Measurements from ENCODE around the gene JADE2.
A peak's percentile ranks its signal among the peaks of the same experiment; 100 is the strongest.

The JADE2 gene

DNA sequence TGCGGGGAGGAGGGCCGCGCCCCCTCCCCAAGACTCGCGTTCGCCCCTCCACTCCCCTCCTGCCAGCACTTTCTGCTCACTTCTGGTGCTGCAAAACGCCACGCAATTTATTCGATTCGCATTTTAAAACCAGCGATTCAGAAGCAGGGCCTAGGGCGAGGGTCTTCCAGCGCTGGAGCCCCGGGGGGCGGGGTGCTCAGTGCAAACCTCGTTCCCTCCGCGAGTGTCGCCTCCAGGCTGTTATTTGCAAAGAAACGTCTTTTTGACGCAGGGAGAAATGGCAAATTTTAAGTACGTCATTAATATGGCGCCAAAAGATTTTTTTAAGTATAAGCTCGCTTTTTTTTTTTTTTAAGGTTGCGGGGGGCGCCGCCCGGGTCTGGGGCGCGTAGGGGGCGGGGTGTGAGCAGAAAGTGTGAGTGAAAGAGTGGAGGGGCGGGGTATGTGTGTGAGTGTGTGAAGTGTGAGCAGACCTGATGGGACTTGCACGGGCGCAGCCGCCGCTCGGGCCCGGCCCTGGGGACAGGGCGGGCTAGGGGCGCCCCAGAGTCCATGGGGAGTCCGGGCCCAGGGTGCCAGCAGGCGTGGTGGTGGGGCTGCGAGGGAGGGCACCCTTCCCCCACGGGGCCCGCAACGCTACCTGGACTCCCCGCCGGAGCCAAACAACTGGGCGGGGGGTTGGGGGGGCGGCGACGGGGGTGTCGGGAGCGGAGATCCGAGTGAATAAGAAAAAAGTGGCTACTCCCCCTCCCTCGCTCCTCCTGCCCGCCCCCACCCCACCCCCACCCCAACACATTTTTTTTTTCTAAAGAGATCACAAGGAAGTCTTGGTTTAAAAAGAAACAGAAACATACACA lies at the start of gene JADE2:
Gene JADE2 (plus strand): TSS at position 845 of the 857 bp plus-strand sequence. CDS start 10,188 bp downstream, outside the sequence.
- no peak for DNase-seq (ENCODE audit: low read depth)
- TF ChIP-seq, protein P1, sequence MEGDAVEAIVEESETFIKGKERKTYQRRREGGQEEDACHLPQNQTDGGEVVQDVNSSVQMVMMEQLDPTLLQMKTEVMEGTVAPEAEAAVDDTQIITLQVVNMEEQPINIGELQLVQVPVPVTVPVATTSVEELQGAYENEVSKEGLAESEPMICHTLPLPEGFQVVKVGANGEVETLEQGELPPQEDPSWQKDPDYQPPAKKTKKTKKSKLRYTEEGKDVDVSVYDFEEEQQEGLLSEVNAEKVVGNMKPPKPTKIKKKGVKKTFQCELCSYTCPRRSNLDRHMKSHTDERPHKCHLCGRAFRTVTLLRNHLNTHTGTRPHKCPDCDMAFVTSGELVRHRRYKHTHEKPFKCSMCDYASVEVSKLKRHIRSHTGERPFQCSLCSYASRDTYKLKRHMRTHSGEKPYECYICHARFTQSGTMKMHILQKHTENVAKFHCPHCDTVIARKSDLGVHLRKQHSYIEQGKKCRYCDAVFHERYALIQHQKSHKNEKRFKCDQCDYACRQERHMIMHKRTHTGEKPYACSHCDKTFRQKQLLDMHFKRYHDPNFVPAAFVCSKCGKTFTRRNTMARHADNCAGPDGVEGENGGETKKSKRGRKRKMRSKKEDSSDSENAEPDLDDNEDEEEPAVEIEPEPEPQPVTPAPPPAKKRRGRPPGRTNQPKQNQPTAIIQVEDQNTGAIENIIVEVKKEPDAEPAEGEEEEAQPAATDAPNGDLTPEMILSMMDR (IDR thresholded peaks at IDR 0.05; ENCODE audit: low read depth, low read length, missing control alignments), result no peak

DNA sequence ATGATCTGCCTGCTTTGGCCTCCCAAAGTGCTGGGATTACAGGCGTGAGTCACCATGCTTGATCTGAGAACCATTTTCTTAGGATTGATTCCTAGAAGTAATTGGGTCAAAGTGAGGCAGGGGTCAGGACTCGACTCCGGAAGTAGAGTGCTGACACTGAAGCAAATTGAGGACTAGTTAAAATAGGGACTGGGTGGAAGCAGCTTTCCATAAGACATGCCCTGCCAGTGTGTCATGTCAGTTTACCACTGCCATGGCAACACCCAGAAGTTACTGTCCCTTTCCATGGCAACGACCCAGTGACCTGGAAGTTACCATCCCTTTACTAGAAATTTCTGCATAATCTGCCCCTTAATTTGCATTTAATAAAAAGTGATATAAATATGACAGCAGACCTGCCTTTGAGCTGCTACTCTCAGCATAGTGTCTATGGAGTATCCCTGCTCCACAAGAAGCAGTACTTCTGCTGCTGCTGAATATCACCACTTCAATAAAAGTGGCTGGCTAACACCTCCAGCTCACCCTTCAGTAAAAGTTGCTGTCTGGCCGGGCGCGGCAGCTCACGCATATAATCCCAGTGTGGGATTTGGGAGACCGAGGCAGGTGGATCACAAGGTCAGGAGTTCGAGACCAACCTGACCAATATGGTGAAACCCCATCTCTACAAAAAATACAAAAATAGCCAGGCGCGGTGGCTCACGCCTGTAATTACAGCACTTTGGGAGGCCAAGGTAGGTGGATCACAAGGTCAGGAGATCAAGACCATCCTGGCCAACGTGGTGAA lies 47.8 kb upstream of the JADE2 start:
- TF ChIP-seq, protein P1 (IDR thresholded peaks at IDR 0.05; ENCODE audit: low read depth, low read length, missing control alignments), result no peak
- H3K4me3 ChIP-seq (ENCODE audit: low read depth, low read length), result no peak overlapping the region
- no peak for DNase-seq (ENCODE audit: low read depth)

More for the DNA sequence above, at the start of gene JADE2:
- peak within 1 kb of the TSS; percentile 90 for H3K4me3 ChIP-seq (ENCODE audit: low read depth, low read length)

DNA sequence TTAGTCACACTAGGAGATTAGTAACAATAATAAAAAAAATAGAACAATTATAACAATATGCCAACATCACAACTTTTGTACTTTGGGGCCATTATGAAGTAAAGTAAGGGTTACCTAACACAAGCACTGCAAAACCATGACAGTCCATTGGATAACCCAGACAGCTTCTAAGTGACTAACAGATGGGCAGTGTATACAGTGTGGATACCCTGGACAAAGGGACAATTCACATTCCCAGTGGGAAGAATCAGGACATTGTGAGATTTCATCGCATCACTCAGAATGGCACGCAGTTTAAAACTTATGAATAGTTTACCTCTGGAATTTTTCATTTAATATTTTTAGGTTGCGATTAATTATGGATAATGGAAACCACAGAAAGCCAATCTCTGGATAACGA lies 45.6 kb upstream of the JADE2 start:
- H3K4me3 ChIP-seq (ENCODE audit: low read depth, low read length), result no peak overlapping the region
- no peak for DNase-seq (ENCODE audit: low read depth)
- TF ChIP-seq, protein P1 (IDR thresholded peaks at IDR 0.05; ENCODE audit: low read depth, low read length, missing control alignments), result no peak

DNA sequence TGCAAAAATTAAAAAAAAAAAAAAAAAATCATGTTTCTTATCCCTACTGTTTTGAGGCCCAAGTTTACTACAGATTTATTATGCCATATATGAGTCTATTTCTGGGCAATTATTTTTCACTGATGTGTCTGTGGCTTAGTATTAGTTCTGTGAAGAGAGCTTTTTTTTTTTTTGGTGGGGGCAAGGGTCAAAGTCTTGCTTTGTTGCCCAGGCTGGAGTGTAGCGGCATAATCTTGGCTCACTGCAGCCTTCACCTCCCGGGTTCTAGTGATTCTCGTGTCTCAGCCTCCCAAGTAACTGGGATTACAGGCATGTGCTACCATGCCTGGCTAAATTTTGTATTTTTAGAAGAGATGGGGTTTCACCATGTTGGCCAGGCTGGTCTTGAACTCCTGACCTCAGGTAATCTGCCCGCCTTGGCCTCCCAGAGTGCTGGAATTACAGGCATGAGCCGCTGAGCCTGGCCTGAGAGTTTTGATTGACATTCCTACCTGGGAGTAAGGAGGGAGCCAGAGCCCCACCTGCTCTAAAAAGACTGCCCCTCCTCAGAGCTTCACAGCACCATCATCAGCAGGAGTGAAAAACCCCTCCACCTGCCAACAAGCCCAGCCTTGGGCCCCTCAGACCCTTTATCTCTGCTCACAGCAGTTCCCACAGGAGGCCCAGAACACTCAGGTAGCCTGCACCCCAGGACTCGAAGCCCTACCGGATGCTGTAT lies 36.1 kb upstream of the JADE2 start:
- no peak overlapping the region for H3K4me3 ChIP-seq (ENCODE audit: low read depth, low read length)
- TF ChIP-seq, protein P1 (IDR thresholded peaks at IDR 0.05; ENCODE audit: low read depth, low read length, missing control alignments), result no peak
- DNase-seq (ENCODE audit: low read depth), result no peak

DNA sequence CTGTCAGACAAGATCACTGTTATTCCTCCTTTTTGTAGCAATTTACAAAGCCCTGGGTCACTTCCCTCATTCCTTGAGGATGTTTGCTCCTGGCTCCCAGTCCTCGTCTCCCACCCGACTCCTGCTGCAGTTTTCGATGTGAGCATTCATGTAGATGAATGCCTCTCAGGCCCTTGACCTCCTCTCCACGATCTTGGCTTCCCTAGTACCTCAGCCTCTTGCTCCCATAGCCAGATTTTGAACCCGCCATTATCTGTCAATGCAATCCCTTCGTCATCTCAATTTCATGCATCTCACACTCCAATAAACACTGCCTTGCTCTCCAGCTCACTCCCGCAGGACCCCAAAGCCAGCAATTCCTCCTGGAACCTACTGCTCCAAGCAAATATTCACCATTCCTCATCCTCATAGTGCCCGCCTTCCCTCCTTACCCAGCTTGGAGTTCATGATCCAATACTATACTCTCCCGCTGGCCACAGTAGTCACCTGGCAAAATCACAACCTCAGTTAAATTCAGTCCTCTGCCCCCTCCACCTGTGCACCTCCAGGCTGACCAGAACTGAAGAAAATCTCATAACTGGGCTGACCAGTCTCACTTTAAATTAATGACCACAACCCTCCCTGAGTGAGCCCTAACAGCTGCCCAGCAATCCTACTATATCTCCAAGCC lies 35.1 kb upstream of the JADE2 start:
- DNase-seq (ENCODE audit: low read depth), result no peak

DNA sequence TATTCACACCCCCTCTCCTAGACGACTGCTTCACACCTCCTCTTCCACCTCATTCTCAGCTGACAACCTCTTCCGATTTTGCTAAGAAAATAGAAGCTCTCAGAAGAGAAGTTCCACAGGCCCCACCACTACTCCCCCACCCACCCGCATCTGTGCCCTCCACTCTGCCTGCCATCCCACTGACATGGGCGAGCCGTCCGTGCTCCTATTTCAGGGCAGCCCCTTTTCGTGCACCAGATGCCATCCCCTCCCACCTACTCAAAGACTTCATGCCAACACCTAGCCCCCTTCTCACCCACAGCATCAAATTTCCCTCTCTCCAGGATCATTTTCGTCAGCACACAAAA lies 34.6 kb upstream of the JADE2 start:
- H3K4me3 ChIP-seq (ENCODE audit: low read depth, low read length), result no peak overlapping the region
- no peak for DNase-seq (ENCODE audit: low read depth)
- TF ChIP-seq, protein P1 (IDR thresholded peaks at IDR 0.05; ENCODE audit: low read depth, low read length, missing control alignments), result no peak

More for the DNA sequence above, 35.1 kb upstream of the JADE2 start:
- TF ChIP-seq, protein P1 (IDR thresholded peaks at IDR 0.05; ENCODE audit: low read depth, low read length, missing control alignments), result no peak
- H3K4me3 ChIP-seq (ENCODE audit: low read depth, low read length), result no peak overlapping the region
